Measurements from ENCODE around the gene ADK.

The ADK gene

GRCh38 chr10:74190494-74190893 is 39.5 kb downstream of the ADK start:
- Mint-ChIP-seq H3K9me3 (peaks cover 4% of the 10 kb centered on the region), H3K4me1 (peaks cover 8% of the 10 kb centered on the region), H3K27me3 (ENCODE audit: low read depth, poor library complexity) (no peaks in the 10 kb centered on the region), H3K36me3 (ENCODE audit: low read depth) (peaks cover 11% of the 10 kb centered on the region), H3K4me3 (no peak overlapping the region), H3K27ac (no peak overlapping the region)
- no peak for DNase-seq
- TF ChIP-seq CTCF (IDR thresholded peaks at IDR 0.05) = no peak

- Mint-ChIP-seq H3K27ac (no peak overlapping the region), H3K36me3 (ENCODE audit: low read depth) (peaks cover 3% of the 10 kb centered on the region), H3K4me3 (no peak overlapping the region), H3K27me3 (ENCODE audit: low read depth, poor library complexity) (no peaks in the 10 kb centered on the region), H3K9me3 (peaks cover 3% of the 10 kb centered on the region), H3K4me1 (peaks cover 8% of the 10 kb centered on the region)
- no peak for DNase-seq
- TF ChIP-seq CTCF (IDR thresholded peaks at IDR 0.05) = no peak
These were observed 43.5 kb downstream of the ADK start for GRCh38 chr10:74194545-74194944.

GRCh38 chr10:74194999-74195398 is 44.0 kb downstream of the ADK start:
- no peak overlapping the region for H3K27ac Mint-ChIP-seq
- no peak for TF ChIP-seq CTCF (IDR thresholded peaks at IDR 0.05)
- no peak for DNase-seq
- no peak overlapping the region for H3K4me3 Mint-ChIP-seq
- H3K9me3 Mint-ChIP-seq = no peaks in the 10 kb centered on the region
- no peaks in the 10 kb centered on the region for H3K27me3 Mint-ChIP-seq (ENCODE audit: low read depth, poor library complexity)
- peaks cover 8% of the 10 kb centered on the region for H3K4me1 Mint-ChIP-seq
- no peaks in the 10 kb centered on the region for H3K36me3 Mint-ChIP-seq (ENCODE audit: low read depth)

- no peak for DNase-seq
- Mint-ChIP-seq H3K36me3 (ENCODE audit: low read depth) (no peaks in the 10 kb centered on the region), H3K4me3 (no peak overlapping the region), H3K9me3 (no peaks in the 10 kb centered on the region), H3K27me3 (ENCODE audit: low read depth, poor library complexity) (no peaks in the 10 kb centered on the region), H3K27ac (no peak overlapping the region), H3K4me1 (no peaks in the 10 kb centered on the region)
- TF ChIP-seq CTCF (IDR thresholded peaks at IDR 0.05) = no peak
These were observed 48.3 kb downstream of the ADK start for GRCh38 chr10:74199315-74199714.

GRCh38 chr10:74202356-74202755 is 51.3 kb downstream of the ADK start:
- no peaks in the 10 kb centered on the region for H3K9me3 Mint-ChIP-seq

More at GRCh38 chr10:74202356-74202755, 51.3 kb downstream of the ADK start:
- Mint-ChIP-seq H3K27ac (no peak overlapping the region), H3K27me3 (ENCODE audit: low read depth, poor library complexity) (no peaks in the 10 kb centered on the region), H3K4me1 (peaks cover 7% of the 10 kb centered on the region), H3K36me3 (ENCODE audit: low read depth) (peaks cover 9% of the 10 kb centered on the region), H3K4me3 (no peak overlapping the region)
- TF ChIP-seq CTCF (IDR thresholded peaks at IDR 0.05) = no peak
- no peak for DNase-seq

Data from nephron progenitor cell (in vitro differentiated cells).